SK-N-SH (cell line): ENCODE measurements around the gene CHD6.

Source experiments
- CTCF ChIP-seq: fragments of 200-600 bp; sonication (generic); IDR thresholded peaks from 2 replicates; pipeline ENCODE4 v1.6.1; 2017; ENCODE audit warnings: antibody characterized with exemption, mild to moderate bottlenecking, moderate library complexity
- EZH2phosphoT487 ChIP-seq: fragments of 200-600 bp; sonication (generic); IDR thresholded peaks from 2 replicates; pipeline ENCODE4 v1.6.1; 2017; ENCODE audit warnings: low read depth, mixed run types, mild to moderate bottlenecking, antibody characterized with exemption, moderate library complexity, borderline replicate concordance
- MAX ChIP-seq: IDR thresholded peaks from 2 replicates; pipeline ENCODE4 v1.4.0; 2012; ENCODE audit warnings: low read depth
- RAD21 ChIP-seq: IDR thresholded peaks from 2 replicates; pipeline ENCODE4 v1.6.1; 2012; ENCODE audit warnings: mild to moderate bottlenecking, low read length
- REST ChIP-seq: IDR thresholded peaks from 2 replicates; pipeline ENCODE4 v1.6.1; 2012; ENCODE audit warnings: mild to moderate bottlenecking, low read depth, low read length, moderate library complexity
- TAF1 ChIP-seq: IDR thresholded peaks from 2 replicates; pipeline ENCODE4 v1.6.1; 2012; ENCODE audit warnings: low read depth, mild to moderate bottlenecking, low read length, moderate library complexity, borderline replicate concordance

- TF ChIP-seq RAD21 (no peak), CTCF (no peak), EZH2phosphoT487 (no peak), TAF1 (no peak), MAX (no peak), REST (no peak)
Observed at GRCh38 chr20:41393705-41394066, 224.5 kb downstream of the CHD6 start.
